Nephron (organoid): ENCODE results near the gene SORCS2.

Source experiments
- H3K27ac Mint-ChIP-seq, 3 experiments: 2 replicates each; pipeline ENCODE4 v1.8.0; 2020; ENCODE audit warnings: mixed read lengths in 3 of 3, mild to moderate bottlenecking in 2 of 3, moderate library complexity in 1 of 3
- H3K27me3 Mint-ChIP-seq: 2 replicates; pipeline ENCODE4 v1.8.0; 2021; ENCODE audit warnings: low read depth, mild to moderate bottlenecking, moderate library complexity, mixed read lengths
- H3K36me3 Mint-ChIP-seq: 2 replicates; pipeline ENCODE4 v1.8.0; 2020; ENCODE audit warnings: low read depth, mixed read lengths
- H3K4me1 Mint-ChIP-seq: 2 replicates; pipeline ENCODE4 v1.8.0; 2020; ENCODE audit warnings: mixed read lengths
- H3K4me3 Mint-ChIP-seq, 3 experiments: 2 replicates each; pipeline ENCODE4 v1.8.0; 2020; ENCODE audit warnings: mild to moderate bottlenecking in 3 of 3, mixed read lengths in 3 of 3, moderate library complexity in 2 of 3
- H3K9me3 Mint-ChIP-seq: 2 replicates; pipeline ENCODE4 v1.8.0; 2020; ENCODE audit warnings: mixed read lengths
- CTCF ChIP-seq, 3 experiments: fragments of 200-600 bp; sonication (generic); IDR thresholded peaks; one replicate each; pipeline ENCODE4 v1.5.0; 2021; ENCODE audit warnings: antibody characterized with exemption in 3 of 3; ENCODE audit not compliant: unreplicated experiment in 3 of 3

The SORCS2 gene

DNA sequence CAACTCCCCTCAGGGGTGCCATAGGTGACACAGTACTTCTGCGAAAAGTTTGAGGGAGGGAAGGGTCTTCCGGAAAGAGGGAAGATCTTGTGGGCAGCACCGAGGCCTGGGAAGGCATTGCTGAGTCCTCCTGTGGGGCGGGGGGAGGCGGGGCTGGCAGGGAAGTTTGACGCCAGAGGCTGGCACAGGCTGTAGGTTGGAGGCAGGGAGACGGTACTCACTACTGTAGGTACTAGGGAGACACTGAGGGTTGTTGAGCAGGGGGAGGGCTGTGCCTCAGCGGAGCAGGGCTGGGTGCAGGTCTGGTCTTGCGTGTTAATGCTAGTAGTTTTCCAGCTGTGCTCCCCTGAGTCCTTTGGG, 265.7 kb downstream of the SORCS2 start:
- peaks cover 6% of the 10 kb centered on the region for H3K27me3 Mint-ChIP-seq
- peaks cover 30% of the 10 kb centered on the region for H3K4me1 Mint-ChIP-seq
- H3K36me3 Mint-ChIP-seq, result no peaks in the 10 kb centered on the region
- H3K4me3 Mint-ChIP-seq, result no peak overlapping the region
- no peak for TF ChIP-seq CTCF (IDR thresholded peaks at IDR 0.05; ENCODE audit: unreplicated experiment in 3 of 3)
- no peaks in the 10 kb centered on the region for H3K9me3 Mint-ChIP-seq
- no peak overlapping the region for H3K27ac Mint-ChIP-seq

DNA sequence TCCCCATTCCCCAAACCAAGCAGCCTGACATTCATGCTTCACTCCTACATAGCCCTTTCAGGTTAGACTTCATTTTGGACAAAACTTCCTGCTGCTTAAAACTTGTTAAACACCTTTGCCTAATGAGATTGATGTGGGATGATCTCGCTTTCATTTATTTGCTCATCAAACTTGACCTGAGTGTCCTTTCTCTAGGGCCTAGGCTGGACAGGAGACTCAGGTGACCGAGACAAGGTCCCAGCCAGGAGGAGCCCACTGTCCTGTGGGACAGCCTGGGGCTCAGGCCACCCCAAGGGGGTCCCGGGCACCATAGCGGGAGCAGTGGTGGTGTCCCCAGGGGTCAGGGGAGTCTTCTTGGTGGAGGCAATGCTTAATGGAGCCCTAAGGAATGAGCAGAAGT, 266.1 kb downstream of the SORCS2 start:
- Mint-ChIP-seq H3K27ac (no peak overlapping the region), H3K36me3 (no peaks in the 10 kb centered on the region), H3K27me3 (peaks cover 10% of the 10 kb centered on the region), H3K4me3 (no peak overlapping the region), H3K9me3 (no peaks in the 10 kb centered on the region), H3K4me1 (peaks cover 34% of the 10 kb centered on the region)
- no peak for TF ChIP-seq CTCF (IDR thresholded peaks at IDR 0.05; ENCODE audit: unreplicated experiment in 3 of 3)

DNA sequence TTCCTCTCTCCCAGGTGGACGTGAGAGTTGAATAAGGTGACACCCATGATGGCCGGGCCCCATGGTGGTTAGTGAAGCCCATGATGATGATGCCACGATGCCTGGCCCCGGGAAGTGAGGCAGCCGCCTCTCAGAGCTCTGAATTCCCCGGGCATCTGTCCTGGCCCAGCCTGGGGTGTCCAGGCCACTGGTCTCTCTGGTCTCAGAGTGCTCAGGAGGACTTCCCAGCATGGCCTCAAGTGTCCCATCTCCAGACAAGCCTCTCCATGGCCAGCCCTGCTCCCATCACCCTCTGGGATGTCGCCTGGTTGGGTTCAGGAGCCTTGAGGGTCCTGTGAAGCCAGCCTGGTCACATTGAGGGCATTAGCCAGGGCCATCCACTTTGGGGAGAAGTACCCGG, 267.1 kb downstream of the SORCS2 start:
- Mint-ChIP-seq H3K9me3 (no peaks in the 10 kb centered on the region), H3K4me3 (no peak overlapping the region), H3K27me3 (peaks cover 10% of the 10 kb centered on the region), H3K36me3 (no peaks in the 10 kb centered on the region), H3K27ac (no peak overlapping the region), H3K4me1 (peaks cover 44% of the 10 kb centered on the region)
- no peak for TF ChIP-seq CTCF (IDR thresholded peaks at IDR 0.05; ENCODE audit: unreplicated experiment in 3 of 3)

- Mint-ChIP-seq H3K36me3 (no peaks in the 10 kb centered on the region), H3K9me3 (no peaks in the 10 kb centered on the region), H3K27ac (peak overlapping the region; percentile 47 to 90 (median 79)), H3K4me3 (peak overlapping the region in 2 of 3 experiments; percentile 8 to 34), H3K27me3 (peaks cover 10% of the 10 kb centered on the region), H3K4me1 (peaks cover 44% of the 10 kb centered on the region)
- no peak for TF ChIP-seq CTCF (IDR thresholded peaks at IDR 0.05; ENCODE audit: unreplicated experiment in 3 of 3)
Observed at GRCh38 chr4:7460566-7460965, 268.2 kb downstream of the SORCS2 start.

GRCh38 chr4:7461230-7461629, 268.9 kb downstream of the SORCS2 start:
- H3K27ac Mint-ChIP-seq, result peak overlapping the region in 2 of 3 experiments; percentile 42 to 90
- no peaks in the 10 kb centered on the region for H3K36me3 Mint-ChIP-seq
- peaks cover 44% of the 10 kb centered on the region for H3K4me1 Mint-ChIP-seq
- peaks cover 10% of the 10 kb centered on the region for H3K27me3 Mint-ChIP-seq
- peak overlapping the region in 1 of 3 experiments; percentile 17 for H3K4me3 Mint-ChIP-seq
- peak in 1 of 3 experiments; percentile 29 for TF ChIP-seq CTCF (IDR thresholded peaks at IDR 0.05; ENCODE audit: unreplicated experiment in 3 of 3)
- H3K9me3 Mint-ChIP-seq, result no peaks in the 10 kb centered on the region

DNA sequence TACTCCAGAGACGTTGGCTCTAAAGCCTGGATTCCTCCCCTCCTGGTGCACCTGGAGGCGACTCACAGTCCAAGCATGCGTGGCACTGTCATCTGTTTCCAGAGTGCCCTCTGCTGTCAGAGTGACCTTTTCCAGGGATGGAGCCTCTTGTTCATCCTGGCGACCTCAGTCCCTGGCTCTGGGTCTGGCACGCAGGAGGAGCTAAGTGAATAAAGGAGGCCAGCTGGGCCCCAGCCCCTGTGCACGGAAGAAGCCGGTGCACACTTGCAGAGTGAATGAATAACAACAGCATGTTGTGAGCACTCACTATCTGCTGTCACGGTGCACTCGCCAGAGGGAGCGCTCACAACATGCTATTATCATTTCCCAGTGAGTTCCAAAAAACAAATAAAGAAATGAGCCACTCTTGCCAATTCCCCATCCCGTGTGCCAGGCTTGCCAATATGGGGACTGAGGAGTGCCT, 270.2 kb downstream of the SORCS2 start:
- H3K27me3 Mint-ChIP-seq, result peaks cover 10% of the 10 kb centered on the region
- no peak for TF ChIP-seq CTCF (IDR thresholded peaks at IDR 0.05; ENCODE audit: unreplicated experiment in 3 of 3)
- H3K27ac Mint-ChIP-seq, result no peak overlapping the region
- H3K9me3 Mint-ChIP-seq, result no peaks in the 10 kb centered on the region
- peaks cover 44% of the 10 kb centered on the region for H3K4me1 Mint-ChIP-seq
- H3K4me3 Mint-ChIP-seq, result no peak overlapping the region
- H3K36me3 Mint-ChIP-seq, result no peaks in the 10 kb centered on the region
